Left cardiac atrium (tissue), 4 donors: Measurements from ENCODE around the gene BAHCC1. TPM values are rescaled to one million over a fixed set of nuclear protein-coding genes. Genes with fewer than 3 reads are reported as not detected.

ENCODE experiments used
- ATAC-seq, 2 donors: fragments of 200-7000 bp; cut with Tn5 transposase; one replicate each; pipeline ENCODE4 v1.9.1; 2020; ENCODE audit warnings: mild to moderate bottlenecking in 2 of 2, moderate library complexity in 2 of 2
- DNase-seq: peaks from one replicate; pipeline ENCODE4 v3.0.0-alpha.2; 2020
- intact Hi-C, 2 donors: fragments of 100-400 bp; cut with DNase I; formaldehyde crosslinking; loops; one replicate each; pipeline versions ENCODE4 v1.14.1 to v1.15.1; 2022 to 2023
- total RNA-seq, 2 donors: library from RNA; stranded (reverse); fragmentation: NEBNext Ultra II Directional; extraction: Animal tissue kit (Norgen Biotek cat#: 25700); gene quantifications; one replicate each; pipeline ENCODE4 v1.2.1, GENCODE V29; 2021
- donor health status: DM: no; HTN: yes; CAD: no.
- donor health status: DM: no; HTN: yes; CAD: no; lungs with severe emphysema.
- donor health status: DM: yes; HTN: yes; CAD: no.
- donor health status: Dilated cardiomyopathy.

BAHCC1 gene
- total RNA-seq, 2 donors from 2014 or later: 8.3 to 9.9 TPM

- intact Hi-C loops: loop anchor here in 1 of 2 donors (5.0 to 10.0 kb wide), 2 partner anchors 102 to 139 kb away; no protein-coding TSS in a partner anchor
- ATAC-seq (peak; percentile 60 to 67), DNase-seq (peak; percentile 100)
Observed at GRCh38 chr17:81393684-81394376, 1.4 kb upstream of the BAHCC1 start.

DNA sequence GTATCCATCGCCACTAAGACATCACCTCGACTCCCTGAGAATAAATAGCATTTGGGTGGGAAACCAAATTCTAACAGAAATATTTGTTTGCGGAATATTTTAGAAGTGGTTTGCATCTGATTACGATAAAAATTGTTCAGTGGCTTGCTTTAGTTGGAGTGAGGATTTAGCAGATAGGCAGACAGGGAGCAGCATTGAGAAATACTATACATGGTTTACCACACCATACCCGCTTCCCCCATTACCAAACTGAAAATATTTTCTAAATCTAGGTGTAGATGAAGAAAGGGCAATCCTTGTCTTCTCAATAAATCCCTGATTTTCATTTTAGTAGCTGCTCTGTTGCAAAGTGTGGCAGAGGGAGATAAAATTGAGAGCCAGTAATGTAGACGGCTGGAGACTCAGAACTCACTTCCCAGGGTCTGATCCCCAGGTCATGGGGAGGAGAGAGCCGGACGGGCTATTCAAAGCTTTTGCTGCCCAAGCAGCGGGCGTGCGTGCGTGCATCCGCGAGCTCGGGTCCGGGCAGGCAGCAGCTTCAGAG lies 808 bp upstream of the BAHCC1 start:
- ATAC-seq: no peak
- intact Hi-C loops: loop anchor here in 1 of 2 donors (5.0 to 10.0 kb wide), 2 partner anchors 102 to 140 kb away; no protein-coding TSS in a partner anchor
- no peak for DNase-seq

DNA sequence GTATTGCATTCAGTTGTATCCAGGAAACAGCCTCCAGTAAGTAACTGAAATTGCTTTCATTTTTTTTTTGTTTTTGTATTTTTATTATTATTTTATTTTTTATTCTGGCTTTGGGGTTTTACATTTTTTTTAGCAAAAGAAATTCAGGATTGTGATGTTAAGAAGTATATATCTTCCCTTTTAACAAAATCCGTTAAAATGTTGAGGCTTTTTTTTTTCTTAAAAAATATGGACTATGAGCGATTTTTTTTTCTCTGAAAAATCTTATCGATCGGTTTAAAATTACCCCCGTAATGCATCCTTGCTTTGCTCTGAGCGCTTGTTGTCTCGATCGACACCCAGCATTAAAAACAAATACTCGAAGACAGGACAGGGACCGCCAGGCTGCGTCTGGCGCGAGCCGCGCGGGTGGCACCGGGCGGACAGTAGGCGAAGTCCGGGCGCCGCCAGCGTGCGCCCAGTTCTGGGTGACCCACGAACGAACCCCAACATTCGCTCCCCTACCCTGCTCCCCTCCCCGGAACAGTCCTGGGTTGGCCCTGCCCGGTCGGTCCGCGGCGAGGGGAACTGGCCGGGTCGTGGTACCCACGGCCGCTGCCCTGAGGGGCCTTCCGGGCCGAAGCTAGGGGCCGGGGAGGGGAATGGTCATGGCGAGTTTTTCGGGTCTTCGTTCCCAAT lies 482 bp downstream of the BAHCC1 start:
- ATAC-seq (no peak), DNase-seq (no peak)
- intact Hi-C loops: loop anchor here (2.0 to 10.0 kb wide), 3 partner anchors 103 to 141 kb away; no protein-coding TSS in a partner anchor

DNA sequence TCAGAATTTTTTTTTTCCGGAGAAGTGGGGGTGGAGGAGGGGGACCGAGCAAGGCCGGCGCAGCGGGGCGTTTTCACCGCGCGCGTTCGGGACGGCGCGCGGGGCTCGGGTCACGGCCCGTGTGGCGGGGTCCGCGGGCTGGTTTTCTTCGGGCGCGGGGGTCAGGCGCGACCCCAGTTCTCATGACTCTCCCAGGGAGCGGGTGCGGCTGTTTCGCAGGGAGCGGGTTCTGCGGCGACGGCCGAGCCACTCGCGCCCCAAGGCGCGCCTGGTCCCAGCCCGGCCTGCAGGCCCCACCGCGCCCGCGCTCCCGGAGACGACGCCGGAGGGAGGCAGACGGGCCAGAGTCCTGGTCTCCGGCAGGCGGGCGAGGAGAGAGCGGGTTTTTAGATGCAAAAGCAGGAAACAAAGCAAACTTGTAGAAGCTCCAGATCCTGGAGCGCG lies 1.0 kb downstream of the BAHCC1 start:
- intact Hi-C loops: loop anchor here (2.0 to 10.0 kb wide), 3 partner anchors 104 to 141 kb away; no protein-coding TSS in a partner anchor
- no peak for ATAC-seq
- DNase-seq: no peak

GRCh38 chr17:81396722-81397313 lies 1.6 kb downstream of the BAHCC1 start:
- intact Hi-C loops: loop anchor here (2.0 to 10.0 kb wide), 3 partner anchors 105 to 142 kb away; no protein-coding TSS in a partner anchor
- ATAC-seq (peak in 1 of 2 donors; percentile 1), DNase-seq (peak; percentile 64)

- ATAC-seq (no peak), DNase-seq (no peak)
- intact Hi-C loops: loop anchor here (2.0 to 10.0 kb wide), 3 partner anchors 105 to 143 kb away; no protein-coding TSS in a partner anchor
Observed at GRCh38 chr17:81397314-81398175, 2.3 kb downstream of the BAHCC1 start.

- intact Hi-C loops: loop anchor here (5.0 to 10.0 kb wide), 2 partner anchors 106 to 144 kb away; no protein-coding TSS in a partner anchor
Observed at GRCh38 chr17:81398176-81398831, 3.0 kb downstream of the BAHCC1 start.

GRCh38 chr17:81398832-81399411 lies 3.7 kb downstream of the BAHCC1 start:
- DNase-seq (no peak), ATAC-seq (no peak)
- intact Hi-C loops: loop anchor here (5.0 to 10.0 kb wide), 2 partner anchors 107 to 144 kb away; no protein-coding TSS in a partner anchor

More at GRCh38 chr17:81398176-81398831, 3.0 kb downstream of the BAHCC1 start:
- no peak for ATAC-seq
- no peak for DNase-seq

DNA sequence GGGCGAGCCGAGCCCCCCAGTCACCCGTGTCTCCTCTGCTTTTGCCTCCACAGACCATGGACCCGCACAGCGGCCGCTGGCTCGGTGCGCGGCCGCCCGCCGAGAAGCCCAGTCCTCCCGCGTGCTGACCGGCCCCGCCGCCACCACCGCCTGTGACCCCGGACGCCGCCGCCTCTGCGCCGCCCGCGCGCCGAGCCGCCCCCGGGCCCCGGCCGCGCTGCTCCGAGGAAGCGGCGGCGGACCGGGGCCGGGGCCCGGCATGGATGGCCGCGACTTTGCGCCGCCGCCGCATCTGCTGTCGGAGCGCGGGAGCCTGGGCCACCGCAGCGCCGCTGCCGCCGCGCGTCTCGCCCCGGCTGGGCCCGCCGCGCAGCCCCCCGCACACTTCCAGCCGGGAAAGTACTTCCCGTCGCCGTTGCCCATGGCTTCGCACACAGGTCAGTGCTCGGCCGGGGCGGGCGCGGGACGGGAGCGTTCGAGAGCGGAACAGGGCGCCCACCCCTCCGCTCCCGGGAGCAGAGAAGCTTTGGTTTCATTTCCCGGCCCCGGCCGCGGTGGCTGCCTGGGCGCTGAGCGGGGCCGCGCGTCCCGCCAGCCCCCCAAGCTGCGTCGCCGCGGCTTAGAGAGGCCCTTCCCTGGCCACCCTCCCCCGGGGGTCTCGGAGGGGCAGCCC lies 4.4 kb downstream of the BAHCC1 start:
- intact Hi-C loops: loop anchor here (5.0 to 10.0 kb wide), 3 partner anchors 83 to 145 kb away; no protein-coding TSS in a partner anchor
- DNase-seq (no peak), ATAC-seq (no peak)

DNA sequence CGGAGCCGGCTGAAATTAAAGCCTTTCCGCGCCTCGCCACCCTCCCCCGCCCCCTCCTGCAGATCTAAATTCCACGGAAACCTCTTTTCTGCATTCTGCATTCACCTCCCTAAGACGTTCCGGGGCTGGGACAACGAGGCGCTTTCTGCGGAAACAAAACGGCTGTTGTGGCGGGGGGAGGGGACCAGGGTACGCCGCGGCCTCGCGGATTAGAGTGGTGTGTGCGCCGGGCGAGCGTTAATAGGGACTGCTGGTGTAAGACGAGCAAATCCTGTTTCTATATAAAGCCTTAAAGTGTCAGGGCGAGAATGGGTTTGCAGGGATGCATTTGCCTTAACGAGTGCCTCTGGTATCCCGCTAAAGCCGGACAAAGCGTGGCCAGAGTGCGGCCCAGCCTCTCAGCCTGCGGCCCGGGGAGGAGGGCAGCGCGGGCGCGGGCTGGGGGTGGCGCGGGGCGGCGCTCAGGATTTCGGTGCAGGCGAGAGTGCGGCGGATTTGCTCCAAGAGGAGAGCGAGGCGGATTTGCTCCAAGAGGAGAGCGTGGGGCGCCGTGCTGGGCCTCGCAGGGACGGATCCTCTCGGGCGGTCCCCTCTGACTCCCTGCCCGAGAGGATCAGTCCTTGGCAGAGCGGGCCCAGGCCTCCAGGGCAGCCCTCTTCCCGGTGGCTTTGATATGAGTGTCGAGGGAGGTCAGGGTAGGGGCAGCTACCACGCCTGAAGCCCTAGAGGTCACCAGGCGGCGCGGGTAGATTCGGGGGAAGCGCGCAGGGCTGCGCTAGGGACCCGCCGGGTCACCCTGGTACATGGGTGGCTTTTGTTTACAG lies 5.1 kb downstream of the BAHCC1 start:
- intact Hi-C loops: loop anchor here (5.0 kb wide), 1 partner anchor 82 kb away; no protein-coding TSS in a partner anchor
- ATAC-seq (peak; percentile 16 to 17), DNase-seq (no peak)

- ATAC-seq (no peak), DNase-seq (no peak)
- intact Hi-C loops: loop anchor here (5.0 kb wide), 1 partner anchor 81 kb away; no protein-coding TSS in a partner anchor
Observed at GRCh38 chr17:81400996-81401722, 5.9 kb downstream of the BAHCC1 start.

DNA sequence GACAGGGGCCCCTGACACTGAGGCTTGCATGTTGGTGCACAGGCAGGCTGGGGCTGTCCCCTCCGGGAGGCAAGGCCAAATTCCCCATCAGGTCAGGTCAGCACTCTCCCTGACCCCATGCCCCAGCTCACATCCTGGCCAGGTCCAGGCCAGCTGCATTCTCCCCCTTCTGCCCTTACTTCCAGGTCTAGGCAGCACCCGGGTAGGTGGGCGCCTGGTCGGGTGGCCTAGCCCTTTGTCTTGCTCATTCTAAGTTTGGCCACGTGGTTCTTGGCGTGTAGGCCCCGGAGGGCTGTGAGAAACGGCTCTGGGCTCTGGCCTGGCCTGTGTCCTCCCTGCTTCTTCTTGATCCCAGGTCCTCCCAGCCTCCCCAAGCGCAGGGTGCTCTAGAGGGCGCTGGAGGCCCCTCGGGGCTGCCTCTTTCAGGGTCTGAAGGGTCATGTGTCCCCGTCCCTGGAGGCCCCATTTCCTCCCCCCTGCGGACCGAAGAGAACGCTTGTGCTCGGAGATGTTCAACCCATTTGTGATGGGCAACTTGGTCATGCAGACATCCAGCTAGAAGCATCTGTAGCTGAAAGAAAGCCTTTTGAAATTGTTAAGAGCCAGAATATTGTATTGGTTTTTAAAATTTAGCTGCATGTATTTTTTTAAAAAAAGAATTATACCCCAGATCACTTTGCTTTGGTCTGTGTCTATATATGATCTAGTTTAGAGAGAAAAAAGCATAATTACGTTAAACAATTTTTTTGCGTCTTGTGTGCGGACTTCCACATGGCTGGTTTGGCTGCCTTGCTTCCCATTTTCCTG lies 6.7 kb downstream of the BAHCC1 start:
- peak in 1 of 2 donors; percentile 2 for ATAC-seq
- DNase-seq: no peak
- intact Hi-C loops: loop anchor here (5.0 kb wide), 1 partner anchor 80 kb away; no protein-coding TSS in a partner anchor

DNA sequence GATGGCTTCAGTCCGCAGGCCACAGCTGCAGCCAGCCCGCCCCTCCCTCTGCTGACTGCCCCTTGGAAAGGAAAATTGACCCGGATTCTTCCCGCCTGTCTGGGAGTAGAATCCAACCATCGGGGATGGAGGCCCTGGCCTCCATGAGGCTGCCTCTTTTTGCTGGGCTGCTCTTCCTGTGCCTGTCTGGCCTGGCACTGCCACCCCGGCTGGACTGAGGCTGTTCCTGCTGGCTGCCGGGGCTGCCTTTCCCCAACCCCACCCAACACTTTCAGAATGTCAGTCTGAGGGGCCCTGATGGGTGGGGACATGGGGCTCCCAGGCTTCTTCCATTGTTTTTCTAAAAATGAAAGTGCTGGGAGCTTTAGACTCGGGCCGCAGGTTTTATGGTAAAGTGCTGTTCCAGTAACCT lies 7.3 kb downstream of the BAHCC1 start:
- ATAC-seq (no peak), DNase-seq (no peak)
- intact Hi-C loops: loop anchor here (5.0 kb wide), 1 partner anchor 80 kb away; no protein-coding TSS in a partner anchor

- ATAC-seq: no peak
- intact Hi-C loops: loop anchor here (5.0 kb wide), 1 partner anchor 79 kb away; no protein-coding TSS in a partner anchor
Observed at GRCh38 chr17:81402981-81403467, 7.8 kb downstream of the BAHCC1 start.

More at GRCh38 chr17:81402981-81403467, 7.8 kb downstream of the BAHCC1 start:
- no peak for DNase-seq
